HG03103 (cell line): Measurements from ENCODE around the gene TMEM170A.

ENCODE experiments used
- ATAC-seq: cut with Tn5 transposase; IDR thresholded peaks from one replicate; pipeline ENCODE4 v1.9.1; 2021; ENCODE audit warnings: low read depth; ENCODE audit not compliant: unreplicated experiment

Gene TMEM170A

DNA sequence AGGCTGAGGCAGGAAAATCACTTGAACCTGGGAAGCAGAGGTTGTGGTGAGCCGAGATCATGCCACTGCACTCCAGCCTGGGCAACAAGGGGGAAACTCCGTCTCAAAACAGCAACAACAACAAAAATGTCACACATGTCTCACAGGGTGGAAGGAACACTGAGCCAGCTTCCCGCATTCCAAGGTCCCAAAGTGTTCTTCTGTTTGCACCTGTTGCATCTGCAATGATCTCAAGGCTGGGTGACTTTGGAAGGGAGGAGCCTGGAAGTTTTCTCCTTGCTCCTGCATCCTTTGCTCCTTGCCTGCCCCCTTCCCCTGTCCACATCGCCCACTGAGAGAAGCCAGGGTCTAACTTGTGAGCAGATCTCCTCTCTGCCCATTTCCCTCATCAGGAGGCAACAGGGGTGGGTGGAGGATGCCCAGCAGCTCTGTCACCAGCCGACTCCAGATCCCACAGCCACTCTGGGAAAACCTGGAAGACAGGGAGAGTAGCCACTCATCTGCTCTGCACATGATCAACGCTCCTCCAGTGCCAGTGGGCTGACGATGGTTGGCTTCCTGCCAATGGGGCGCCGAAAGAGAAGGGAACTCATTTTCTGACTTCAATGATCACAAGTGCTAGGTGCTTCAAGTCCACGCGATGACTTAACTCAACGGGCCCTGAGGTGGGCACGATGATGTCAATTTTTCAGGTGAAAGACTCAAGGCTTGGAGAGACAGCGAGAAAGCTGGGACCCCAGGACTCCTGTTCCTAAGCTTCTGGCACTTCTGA is 18.1 kb upstream of the TMEM170A start:
- no peak for ATAC-seq

DNA sequence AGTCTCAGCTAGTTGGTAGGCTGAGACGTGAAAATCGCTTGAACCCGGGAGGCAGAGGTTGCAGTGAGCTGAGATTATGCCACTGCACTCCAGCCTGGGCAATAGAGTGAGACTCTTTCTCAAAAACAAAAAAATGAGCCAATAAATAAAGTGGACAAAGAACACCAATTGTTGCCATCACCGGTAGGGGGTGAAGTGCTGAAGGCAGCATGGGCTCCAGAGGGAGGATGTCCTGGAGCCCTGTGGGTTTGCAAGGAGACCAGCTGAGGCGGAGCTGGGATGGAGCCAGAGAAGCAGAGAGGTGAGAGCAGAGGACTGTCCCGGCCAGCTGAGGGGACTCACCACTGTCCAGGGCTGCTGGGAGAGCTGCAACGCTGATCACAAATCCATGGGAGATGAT is 17.0 kb upstream of the TMEM170A start:
- ATAC-seq, result no peak

DNA sequence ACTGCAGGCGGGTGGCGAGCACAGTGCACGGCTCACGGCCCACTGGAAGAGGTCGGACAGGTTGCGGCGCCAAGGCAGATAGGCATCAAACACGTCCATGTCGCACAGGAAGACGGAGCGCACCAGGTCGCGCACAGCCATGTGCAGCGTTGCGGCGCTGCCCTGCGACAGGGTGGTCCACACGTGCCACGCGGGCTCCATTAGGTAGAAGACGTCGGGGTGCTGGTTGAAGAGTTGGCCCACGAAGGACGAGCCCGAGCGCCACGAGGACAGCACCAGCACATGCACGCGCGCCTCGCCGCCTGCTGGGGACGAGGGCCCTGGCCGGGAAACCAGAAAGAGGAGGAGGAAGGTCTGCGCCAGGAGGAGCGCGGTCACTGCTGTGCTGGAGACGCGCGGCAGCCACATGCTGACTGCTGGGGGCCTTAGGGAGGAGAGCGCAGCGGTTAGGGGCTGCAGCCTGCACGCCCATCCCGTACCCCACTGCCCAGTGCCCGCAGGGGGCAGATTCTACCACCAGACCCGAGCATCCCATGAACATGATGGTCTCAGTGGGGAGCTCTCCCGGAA is 15.0 kb upstream of the TMEM170A start:
- no peak for ATAC-seq

DNA sequence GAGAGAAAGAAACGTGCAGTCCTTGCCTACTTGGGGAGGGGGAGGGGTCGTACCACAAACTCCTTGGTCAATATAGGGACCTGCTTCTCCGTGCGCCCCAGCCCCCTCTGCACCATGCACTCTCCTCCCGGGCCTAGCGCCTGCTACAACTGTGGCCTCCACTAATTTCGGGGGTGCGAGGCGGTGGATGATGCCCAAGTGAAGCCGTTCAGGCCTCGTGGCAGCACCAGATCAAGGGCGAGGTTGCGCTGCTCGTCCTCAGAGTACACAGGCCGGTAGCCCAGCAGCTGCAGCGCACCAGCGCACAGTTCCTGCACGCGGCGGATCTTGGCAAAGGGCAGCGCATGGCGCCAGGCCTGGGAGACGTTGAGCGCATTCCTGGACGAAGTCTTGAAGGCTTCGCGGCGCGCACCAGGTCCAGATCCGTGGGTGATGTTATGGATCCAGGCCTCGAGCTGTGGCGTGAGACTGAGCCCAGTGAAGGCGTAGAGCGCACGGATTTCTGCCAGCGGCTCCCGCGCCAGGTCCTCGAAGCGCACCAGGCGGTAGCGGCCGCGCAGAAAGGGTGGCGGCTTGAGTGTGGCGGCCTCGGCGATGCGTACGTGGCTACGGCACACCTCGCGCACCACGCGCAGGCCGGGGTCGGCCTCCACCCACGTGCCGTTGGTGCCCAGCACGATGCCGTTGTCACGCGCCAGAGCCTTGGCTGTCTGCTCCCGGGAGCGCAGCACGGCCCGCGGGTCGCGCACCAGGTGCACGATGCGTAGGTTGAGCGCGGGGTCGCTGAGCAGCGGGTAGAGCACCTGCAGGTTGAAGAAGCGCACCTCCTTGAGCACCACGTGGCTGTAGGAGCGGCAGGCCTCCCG is 14.2 kb upstream of the TMEM170A start:
- ATAC-seq, result no peak

DNA sequence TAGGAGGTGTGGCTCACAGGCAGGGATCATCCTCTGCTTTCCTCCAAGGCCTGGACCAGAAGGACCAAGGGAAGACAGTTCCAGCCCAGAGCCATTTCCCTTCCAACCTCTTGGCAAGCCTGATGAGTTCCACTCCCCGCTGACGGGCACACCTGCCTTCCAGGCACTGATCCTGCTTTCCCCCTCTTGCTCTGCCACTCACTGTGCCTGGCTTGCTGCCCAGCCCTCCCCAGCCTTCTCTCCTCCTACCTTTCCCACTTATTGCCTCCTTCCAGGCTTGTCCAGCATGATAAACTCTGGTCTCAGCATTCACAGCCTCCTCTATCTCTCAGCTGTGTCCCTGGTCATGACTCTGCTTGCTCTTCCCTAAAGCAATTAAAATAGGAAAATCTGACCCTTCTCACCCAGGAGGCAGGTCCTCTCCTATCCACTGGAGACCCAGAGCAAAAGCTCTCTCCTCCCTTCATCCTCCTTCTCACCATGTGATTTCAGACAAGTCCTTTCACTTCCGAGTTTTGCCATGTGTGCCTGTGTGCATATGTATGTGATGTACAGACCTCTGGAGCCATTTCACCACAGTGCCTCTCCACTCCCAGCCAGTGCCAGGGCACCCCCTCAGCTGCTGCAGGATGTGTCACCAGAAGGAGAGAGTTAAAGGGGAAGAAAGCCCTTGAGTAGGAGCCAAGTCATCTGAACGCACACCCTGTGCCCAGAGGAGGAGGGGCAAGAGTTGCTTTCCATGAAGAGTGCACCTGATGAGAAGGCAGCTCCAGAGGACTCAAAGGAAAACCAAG is 13.4 kb upstream of the TMEM170A start:
- no peak for ATAC-seq

DNA sequence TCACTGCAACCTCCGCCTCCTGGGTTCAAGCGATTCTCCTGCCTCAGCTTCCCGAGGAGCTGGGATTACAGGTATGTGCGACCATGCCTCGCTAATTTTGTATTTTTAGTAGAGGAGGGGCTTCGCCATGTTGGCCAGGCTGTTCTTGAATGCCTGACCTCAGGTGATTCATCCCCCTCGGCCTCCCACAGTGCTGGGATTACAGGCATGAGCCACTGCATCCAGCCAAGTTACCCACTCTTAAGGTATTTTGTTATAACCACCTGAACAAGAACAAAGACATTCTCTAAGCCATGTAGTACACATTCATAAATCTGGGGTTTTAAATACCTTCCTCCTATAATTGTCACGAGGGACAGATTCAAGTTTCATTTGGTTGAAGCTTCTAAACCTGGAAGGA is 12.3 kb upstream of the TMEM170A start:
- no peak for ATAC-seq

DNA sequence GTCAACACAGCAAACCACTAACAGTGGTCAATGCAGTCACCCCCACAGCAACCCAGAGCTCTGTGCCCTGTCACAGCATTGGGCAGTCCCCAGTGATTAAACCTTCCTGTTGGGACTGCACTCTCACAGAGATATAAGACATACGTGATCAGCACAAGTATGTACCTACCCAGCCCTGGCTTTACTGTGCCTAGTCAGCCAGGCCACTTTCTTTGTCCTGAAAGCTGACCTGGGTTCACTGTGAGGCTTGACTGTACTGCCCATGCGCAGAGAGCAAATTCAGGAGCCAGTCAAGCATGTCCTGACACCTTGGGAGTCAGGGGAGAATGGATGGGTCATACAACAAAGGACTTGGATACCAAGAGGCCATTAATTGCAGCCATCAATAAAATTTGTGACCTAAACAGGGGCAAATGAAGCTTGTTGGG is 10.9 kb upstream of the TMEM170A start:
- no peak for ATAC-seq

DNA sequence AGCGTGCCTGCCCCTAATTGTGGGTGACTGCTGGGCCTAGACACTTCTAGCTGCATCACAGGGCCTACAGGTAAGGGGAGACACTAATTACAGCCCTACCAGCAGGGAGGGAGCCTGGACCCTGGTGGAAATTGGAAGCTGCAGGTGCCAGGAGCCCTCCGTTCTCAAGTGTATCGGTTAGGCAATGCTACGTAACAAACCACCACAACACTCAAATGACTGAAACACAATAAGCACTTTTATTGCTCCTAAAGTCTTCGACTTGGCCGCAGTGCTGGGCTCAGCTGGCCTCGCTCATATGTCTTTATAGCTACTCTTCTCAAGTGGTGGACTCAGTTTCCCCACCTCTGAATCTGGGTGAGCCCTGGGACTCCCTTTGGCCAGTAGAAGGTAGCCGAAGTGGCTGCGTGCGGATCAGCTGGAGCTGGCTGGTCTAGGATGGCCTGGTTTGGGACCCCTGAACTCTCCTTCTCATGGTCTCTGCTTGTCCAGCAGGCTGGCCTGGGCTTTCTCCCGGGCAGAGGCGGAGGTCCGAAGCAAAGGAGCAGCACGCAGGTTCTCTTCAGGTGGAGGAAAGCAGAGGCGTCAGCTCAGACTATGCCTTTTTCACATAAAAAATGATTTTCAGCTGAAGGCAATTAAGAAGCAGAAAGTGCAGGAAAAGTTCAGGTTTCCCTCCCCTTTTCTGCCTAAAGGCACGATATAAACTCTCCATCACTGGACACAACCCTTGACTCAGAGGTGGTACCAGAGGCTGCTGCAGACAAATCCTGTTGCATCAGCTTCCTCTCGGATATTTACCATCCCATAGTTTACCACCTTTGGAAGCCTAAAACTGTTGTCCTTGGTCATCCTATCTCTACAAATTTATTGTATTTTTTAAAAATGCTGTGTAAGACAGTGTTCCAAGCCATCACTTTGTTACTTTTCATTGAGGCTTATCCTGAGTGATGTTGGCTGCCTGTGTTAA is 8.7 kb upstream of the TMEM170A start:
- no peak for ATAC-seq

DNA sequence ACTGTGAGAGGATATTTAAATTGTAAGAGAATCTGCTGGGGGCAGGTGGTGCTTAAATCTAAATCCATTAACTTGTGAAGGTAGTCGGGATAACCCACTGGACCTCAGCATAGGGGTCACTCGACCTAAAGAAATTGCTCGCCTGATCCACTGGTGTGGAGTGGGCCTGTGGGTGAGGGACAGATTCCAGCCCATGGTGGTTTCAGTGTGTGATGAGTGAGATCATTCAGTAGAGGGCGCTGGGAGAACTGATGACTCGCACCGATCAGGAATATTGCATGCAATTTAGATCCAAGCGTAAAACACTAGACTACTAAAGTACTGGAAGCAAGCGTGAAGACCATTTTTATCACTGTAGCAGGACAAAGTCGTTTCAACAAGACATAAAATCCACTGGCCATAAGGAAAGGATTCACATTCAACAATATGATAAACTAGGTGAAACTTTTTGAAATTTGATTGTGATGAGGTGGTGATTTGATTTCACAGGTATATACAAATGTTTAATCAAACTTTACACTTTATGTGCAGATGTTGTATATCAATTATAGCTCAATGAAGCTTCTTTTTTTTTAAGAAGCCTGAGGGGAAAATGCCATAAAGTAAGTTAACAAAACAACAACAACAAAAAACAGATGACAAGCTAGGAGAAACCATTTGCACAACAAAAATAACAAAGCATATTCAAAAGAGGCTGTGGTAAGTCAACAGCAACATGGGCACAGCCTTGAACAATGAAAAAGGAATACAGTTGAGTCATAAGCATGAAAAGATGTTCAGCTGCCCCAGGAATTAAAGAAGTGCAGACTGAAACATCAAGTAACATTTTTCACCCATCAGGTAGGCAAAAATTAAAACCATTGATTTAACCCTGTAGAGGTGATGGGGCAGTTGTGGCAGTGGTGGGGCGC is 7.5 kb upstream of the TMEM170A start:
- ATAC-seq, result peak; percentile 78

DNA sequence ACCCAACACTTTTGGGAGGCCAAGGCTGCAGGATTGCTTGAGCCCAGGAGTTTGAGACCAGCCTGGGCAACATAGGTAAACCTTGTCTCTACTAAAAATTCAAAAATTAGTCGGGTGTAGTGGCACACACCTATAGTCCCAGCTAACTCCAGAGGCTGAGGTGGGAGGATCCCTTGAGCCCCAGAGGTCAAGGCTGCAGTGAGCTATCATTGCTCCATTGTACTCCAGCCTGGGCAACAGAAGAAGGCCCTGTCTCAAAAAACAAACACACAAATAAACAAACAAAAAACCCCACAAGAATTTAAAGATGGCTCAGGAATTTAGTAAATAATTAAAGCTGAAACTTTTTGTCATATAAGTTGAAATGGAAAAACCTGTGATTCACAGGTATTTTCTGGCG is 2.3 kb upstream of the TMEM170A start:
- no peak for ATAC-seq

DNA sequence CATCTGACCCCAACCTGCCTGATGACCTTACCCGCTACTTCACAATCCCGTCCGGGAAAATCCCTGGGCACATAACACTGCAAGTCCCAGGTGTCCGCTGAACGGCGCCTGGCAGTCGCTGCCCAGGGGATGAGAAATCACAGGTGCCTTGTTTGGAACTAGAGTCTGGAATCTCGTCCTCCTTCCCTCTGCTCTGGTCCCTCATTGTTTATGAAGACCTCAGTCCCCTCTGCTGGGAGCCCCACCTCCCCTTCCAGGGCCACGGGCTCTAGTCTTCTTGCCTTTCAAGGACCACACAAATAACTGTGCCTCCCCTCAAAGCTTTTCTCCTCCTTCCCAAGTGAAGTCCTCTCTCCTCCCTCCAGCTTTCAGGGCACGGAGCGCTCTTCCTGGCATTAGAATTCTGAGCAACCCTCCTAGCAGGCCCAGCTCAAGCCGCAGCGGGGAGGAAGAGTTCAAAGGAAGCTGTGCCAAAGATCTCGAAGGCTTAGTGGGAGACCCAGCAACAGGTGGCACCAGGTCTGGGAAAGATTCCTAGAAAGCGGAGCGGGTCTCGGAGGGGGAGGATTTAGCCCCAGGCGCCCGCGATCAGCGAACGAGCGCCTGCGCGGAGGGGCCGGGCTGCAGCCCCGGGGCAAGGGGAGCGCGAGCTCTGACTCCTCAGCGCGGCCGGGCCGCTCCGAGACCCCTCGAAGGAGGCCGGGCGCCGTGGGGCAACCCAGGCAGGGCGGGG is 934 bp downstream of the TMEM170A start:
- peak; percentile 7 for ATAC-seq

DNA sequence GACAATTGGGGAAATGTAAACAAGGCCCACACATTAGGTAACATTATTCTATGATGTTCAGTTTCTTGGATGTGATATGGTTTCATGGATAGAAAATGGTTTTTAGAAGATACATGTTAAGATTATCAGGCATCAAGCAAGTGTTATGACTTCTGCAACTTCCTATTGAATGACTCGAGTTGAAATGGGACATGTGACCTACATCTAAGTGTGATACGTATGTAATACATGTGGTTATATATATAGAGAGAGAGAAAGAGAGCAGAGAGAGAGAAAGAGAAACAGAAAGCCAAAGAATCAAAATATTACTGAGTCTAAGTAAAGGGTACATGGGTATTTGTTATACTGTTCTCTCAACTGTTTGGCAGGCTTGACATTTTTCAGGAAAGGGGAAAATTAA is 1.7 kb downstream of the TMEM170A start:
- ATAC-seq, result peak; percentile 22

DNA sequence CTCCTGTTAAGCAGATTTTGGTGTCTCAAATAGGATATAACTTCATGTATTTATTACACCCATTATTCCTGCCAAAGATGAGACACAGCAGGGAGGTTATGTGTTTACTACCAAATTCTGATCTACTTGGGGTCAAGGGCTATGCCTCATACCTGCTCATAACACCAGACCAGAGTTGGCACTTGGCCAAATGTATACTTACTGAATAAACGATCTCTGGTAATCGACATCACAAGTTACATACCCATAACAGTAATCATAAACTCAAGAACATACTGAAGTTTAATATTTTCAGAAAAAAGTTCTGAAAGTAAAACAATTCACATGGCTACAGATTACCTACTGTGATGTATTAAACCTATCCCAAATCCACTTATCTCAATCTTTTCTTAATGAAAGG is 2.9 kb downstream of the TMEM170A start:
- ATAC-seq, result no peak

DNA sequence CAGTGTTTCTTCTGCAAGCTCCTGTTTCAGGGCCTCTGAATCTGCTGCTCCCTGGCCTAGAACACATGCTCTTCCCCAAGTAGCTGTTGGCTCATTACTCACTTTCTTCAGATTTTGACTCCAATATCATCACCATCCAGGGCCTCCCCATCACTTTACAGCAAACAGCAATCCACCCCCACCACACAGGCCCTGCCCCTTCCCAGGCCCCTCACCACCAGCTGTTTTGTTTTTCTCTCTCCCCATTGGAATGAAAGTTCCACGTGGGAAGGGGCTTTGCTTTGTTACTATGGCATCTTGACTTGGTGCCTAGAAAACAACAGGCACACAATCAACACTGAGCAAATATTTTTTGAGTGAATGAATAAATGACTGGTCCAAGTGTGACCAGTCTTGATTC is 4.0 kb downstream of the TMEM170A start:
- no peak for ATAC-seq

DNA sequence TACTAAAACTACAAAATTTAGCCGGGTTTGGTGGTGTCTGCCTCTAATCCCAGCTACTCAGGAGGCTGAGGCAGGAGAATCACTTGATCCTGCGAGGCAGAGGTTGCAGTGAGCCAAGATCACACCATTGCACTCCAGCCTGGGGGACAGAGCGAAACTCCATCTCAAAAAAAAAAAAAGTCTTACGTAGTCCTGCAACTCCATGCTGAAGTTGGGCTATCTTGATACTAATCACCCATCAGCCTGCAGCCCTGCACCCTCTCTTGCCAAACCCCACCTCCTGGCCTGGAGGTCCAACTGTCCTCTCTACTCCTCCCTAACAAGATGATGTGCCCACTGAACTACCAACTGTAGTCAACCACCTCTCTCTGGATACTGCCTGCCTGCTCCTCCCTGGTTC is 4.8 kb downstream of the TMEM170A start:
- ATAC-seq, result no peak

DNA sequence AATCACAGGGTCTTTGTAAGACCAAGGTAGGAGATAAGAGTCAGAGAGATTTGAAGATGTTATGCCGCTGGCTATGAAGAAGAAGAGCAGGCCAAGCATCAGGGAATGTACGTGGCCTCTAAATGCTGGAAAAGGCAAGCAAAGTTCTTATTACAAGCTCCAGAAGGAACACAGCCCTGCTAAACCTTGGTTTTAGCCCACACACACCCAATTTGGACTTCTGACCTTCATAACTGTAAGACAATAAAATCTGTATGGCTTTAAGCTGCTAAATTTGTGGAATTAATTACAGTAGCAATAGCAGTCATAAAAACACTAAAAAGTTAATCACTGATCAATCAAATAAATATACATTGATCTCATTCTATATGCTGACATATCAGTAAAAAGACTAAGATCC is 6.0 kb downstream of the TMEM170A start:
- no peak for ATAC-seq

DNA sequence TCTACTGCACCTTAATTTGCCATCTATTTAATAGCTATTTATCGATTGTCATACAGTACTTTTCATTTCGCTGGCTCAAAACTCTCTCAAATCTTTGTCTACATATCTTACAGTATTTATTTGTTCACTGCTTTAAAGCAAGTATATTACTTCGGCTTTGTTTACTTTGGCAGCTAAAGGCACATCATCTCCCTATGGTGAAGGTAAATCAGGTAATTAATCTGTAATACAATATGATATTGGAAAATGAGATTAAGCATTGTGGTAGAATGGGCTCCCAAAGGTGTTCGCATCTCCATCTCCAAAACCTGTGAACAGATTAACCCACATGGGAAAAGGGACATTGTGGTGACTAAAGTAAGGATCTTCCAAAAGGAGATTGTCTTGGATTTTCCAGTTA is 6.5 kb downstream of the TMEM170A start:
- no peak for ATAC-seq

DNA sequence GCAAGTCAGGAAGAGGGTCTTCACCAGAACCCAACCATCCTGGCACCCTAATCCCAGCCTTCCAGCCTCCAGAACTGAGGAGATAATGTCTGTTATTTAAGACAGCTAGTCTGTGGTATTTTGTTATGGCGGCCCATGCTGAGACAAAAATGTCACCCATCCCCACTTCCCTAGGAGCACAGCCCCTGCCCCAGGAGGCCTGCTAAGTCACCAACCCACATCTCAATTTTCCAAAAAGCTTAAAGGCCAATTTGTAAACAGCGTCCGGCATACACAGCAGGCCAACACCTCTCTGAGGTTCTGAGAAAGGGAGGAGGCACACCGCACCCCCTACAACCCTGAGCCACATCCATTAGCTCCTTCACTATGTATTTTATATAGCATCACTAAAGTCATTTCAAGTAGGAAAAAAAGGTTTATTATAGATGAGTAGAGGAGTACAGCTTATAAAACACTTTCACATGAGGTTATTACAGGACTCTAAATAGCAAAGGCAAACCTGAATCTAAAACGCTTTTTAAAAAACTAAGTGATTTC is 6.9 kb downstream of the TMEM170A start:
- no peak for ATAC-seq
